Ovary (tissue), 3 donors: ENCODE results near the gene GSN.

ENCODE experiments used
- CTCF ChIP-seq, 3 donors: fragments of 450-650 bp in 2 of 3; fragments of 200-600 bp in 1 of 3; IDR thresholded peaks; one replicate each; pipeline versions ENCODE4 v1.5.1 to v1.8.0; 2016 to 2022; ENCODE audit warnings: antibody characterized with exemption in 3 of 3, mild to moderate bottlenecking in 1 of 3
- POLR2A ChIP-seq: fragments of 450-650 bp; IDR thresholded peaks from one replicate; pipeline ENCODE4 v1.6.1; 2017; ENCODE audit warnings: antibody characterized with exemption, mild to moderate bottlenecking, moderate library complexity
- donor health status: DM: no; HTN: no; CAD: no.

- TF ChIP-seq POLR2A (no peak), CTCF (IDR thresholded peaks at IDR 0.05) (no peak)
Observed at GRCh38 chr9:121298016-121298538, 30.1 kb downstream of the GSN start.
